NCI-H526 (cell line): ENCODE results near the gene COL12A1.

ENCODE experiments used
- DNase-seq, 2 experiments: peaks; one replicate each; lab custom pipeline; 2025; lab: John Stamatoyannopoulos, UW

Gene COL12A1

GRCh38 chr6:75098709-75099108 lies 107.1 kb downstream of the COL12A1 start:
- DNase-seq = no peak

DNA sequence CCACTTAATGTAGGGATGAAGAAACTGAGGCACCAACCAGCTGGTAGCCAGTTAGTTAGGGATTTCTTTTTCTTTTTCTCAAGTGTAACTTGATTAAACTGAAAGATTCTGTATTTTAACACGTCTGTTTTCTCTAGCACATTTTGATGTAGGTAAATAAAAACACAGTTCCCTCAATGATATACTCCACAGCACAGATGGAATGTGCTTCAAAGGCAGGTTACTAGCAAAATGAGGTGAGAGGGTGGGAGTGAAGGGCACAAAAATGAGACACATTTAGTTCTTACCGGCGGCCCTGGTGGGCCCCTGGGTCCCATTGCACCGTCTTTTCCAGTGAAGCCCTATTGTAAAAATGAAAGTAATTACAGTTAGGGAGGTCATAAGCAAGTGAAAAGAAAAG lies 108.9 kb downstream of the COL12A1 start:
- no peak for DNase-seq

DNA sequence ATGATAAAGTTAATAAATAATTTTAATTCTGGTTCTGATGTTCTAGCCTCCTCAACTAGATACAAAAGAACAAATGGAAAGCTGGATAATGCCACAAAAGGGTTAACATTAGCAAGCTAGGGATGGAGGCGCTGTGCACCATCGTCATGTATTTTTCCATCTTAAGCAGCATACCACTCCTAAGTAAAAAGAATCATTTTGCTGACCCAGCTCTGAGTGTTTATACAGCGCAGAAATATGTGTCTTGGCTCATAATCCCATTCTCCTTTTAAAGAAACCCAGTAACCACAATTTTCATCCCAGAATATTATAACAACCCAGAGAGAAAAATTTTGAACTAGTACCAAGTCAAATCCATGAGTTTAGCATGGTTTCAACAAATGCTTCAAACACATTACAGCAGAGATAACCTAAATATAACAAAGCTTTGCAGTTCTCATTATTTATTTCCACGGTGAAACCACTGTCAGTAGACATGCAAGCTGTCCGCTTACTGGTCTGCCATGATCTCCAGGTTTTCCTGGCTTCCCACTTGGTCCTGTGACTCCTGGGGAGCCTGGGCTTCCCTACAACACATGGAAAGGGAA lies 111.1 kb downstream of the COL12A1 start:
- DNase-seq = no peak

DNA sequence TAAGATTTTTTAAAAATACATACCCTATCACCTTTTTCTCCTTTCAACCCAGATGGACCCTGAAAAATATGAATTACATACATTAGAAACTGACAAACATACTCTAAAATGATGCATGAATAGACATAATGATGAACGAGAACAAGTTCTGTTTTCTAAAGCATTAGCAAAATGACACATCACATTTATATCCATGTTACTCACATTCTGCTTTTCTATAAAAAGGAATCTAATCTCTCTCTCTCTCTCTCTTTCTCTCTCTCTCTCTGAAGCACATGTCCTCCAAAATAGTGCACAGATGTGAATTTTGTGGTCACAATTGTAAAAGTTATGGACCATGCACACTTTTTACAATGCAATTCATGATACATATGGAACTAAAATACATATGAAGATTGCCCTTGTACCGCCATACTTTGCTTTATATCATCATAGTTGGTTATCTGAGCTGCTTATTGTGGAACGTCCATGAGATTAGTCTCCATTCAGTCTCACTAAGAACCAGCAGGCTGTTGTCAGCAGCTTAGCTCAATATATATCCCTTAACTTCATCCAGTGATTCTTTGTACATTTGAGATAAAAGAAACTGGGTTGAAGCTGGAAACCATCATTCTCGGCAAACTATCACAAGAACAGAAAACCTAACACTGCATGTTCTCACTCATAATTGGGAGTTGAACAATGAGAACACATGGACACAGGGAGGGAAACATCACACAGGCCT lies 114.2 kb downstream of the COL12A1 start:
- DNase-seq = no peak

DNA sequence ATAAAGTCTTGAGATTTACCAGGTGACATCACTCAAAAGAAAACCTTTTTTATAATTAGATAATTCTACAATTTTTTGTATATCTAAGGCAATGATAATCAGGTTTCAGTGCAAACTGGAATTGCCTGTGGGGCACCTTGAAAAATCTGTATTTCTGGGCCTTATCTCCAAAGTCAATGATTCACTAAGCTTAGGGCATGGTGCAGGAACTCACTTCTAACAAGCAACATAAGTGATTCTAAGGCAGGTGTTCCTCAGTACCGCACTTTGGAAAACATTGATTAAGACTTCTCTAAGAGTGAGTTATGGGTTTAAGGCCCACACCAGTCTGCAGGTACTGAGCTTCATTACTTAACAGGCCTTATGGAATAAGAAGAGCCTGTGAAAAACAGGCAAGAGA lies 115.3 kb downstream of the COL12A1 start:
- no peak for DNase-seq

- DNase-seq = no peak
Observed at GRCh38 chr6:75089921-75090320, 115.9 kb downstream of the COL12A1 start.

DNA sequence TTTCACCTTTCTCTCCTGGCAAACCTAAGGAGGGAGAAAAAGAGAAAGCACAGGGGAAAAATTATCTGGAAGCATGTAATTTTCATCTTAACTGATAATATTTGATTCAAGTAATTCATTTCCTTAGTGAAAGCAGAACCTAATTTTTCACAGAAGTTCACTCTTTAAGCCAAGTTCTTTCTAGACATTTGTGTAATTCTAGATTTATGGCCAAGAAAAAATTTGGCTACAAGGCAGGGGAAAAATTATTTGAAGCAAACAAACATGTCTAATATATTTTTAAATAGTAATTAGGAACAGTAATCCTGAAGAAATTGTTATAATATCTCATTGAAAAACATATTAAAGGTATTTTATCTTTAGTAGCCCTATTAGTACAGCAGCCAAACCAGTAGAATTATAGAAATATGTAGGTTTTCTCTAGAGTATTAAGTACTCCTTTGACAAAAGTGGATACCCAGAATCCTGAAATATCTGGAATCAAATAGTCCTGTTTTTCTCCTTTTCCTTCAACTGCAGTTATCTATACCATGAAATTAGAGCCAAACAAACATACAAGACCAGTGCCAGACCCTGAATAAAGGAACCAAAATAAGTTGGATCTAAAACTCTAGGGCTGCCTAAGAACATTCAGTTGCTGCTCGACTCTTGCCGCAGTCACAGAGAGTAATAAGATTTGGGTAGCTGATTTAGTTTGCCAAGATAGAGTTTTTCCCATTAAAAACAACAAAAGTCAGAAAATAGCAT lies 116.5 kb downstream of the COL12A1 start:
- no peak for DNase-seq

DNA sequence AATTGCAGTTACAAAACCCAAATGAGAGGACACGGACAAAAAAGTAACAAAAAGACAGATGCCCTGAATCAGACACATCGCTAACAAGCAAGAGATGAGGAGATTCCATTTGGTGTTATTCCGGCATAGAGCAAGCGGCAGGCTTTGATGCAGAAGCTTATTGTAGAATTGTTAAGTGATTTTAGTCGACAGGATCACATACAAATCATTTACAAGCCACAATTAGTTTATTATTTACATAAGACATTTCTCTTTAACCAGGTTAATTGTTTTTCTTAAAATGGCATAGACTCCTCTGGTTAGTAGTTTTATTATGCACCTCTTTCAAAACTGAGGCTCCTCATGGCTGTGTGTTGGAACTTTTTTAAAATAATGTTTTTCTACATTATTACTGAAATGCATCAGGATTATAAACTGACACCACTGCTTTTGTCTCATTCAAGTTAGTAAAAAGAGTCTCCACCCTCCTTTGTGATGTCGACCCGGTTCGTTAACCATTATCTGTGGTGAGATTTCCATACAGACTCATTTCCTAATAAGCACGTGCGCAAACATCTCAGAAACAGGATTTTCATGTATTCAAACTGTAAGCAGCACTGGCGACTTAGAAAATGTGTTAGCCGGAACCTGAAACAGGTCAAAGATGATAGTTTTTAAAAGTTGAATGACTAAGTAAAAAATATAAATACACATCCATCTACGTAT lies 119.8 kb downstream of the COL12A1 start:
- peak; percentile 85 to 87 for DNase-seq

GRCh38 chr6:75084872-75085381 lies 120.9 kb downstream of the COL12A1 start:
- peak; percentile 41 to 81 for DNase-seq

DNA sequence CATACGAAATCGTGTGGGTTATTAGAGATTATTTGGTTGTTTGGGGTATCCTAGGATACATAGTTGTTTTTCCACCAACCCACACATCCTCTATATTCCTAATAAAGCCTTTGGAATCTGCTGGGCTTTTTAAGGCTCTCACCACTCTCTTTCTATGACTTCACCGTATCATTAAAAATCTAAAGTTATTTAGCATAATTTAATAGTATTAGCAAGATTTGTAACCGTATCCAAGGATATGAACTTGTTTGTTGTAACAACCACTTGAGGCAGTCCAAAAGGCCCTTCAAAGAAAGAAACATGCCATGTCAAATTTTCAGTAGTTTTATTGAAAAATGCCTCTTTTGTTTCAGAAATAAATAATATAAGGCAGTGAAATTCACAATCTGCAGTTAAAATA lies 121.8 kb downstream of the COL12A1 start:
- DNase-seq = no peak

DNA sequence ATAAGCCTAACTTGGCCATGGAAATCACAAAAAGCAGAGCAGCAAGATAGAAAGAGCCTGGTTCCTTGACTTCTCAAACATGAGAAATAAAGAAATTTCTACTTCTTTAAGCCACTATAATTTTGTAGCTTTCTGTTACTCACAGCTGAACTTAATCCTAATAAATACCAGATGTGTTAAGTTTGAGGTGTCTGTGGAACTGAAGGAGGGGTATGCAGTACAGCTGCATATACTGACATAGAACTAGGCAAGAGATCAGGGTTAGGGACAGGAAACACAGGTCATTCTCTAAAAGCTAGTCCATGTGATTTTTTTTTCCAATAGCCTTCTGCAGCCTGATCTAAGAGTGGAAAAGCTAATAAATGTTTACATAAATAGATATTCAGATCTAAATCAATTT lies 123.9 kb downstream of the COL12A1 start:
- DNase-seq = no peak

GRCh38 chr6:75081047-75081446 lies 124.8 kb downstream of the COL12A1 start:
- DNase-seq = no peak

- DNase-seq = no peak
Observed at GRCh38 chr6:75079589-75079988, 126.3 kb downstream of the COL12A1 start.

DNA sequence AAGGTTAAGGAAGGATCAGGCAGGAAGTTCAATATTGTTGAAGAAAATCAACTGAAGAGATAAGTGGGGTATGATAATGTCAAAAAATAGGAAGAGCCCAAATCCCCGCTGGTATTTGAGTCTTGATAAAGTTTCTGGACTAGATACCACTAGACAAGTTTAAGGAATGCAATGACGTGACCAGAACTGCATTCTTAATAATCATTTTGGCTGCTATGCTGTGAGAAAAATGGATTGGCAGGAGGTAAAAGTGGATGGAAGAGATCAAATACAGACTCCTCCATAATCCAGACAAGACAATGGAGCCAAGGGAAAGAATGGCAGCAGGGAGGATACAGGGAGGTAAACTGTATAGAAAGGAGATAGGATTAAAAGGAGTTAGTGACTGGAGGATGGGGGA lies 128.2 kb downstream of the COL12A1 start:
- no peak for DNase-seq

DNA sequence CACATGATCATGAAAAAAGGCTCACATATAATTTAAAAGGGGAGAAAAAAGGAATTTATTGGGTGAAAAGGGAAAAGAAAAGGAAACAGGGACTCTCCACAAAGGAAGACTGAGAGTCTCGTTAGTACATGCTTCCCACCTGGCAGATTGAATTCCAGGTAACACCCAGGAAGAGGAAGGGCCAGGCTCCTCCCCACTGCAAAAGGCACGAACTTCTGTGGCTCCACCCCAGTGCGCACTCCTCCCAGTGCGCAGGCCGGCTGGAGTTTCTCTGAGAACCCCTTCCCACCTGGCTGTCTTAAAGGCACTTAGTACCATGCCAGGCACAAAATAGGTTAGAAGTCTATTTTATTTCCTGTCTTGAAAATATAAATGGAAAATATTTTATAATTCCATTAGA lies 129.8 kb downstream of the COL12A1 start:
- no peak for DNase-seq

DNA sequence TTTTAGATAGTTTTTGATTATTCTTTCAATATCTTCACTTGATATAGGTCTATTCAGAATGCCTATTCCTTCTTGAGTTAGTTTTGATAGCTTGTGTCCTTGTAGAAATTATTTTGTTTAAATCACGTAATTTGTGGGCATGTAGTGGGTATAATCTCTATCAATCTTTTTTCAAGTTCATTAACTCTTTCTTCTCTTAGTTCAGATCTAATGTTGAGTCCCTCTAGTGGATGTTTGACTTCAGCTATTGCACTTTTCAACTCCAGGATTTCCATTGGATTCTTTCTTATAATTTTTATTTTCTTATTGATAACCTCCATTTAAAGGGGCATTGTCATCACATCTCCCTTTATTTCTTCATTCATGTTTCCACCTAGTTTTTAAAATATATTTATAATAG lies 135.6 kb downstream of the COL12A1 start:
- DNase-seq = no peak

- DNase-seq = peak; percentile 10 to 32
Observed at GRCh38 chr6:75065523-75065922, 140.3 kb downstream of the COL12A1 start.

DNA sequence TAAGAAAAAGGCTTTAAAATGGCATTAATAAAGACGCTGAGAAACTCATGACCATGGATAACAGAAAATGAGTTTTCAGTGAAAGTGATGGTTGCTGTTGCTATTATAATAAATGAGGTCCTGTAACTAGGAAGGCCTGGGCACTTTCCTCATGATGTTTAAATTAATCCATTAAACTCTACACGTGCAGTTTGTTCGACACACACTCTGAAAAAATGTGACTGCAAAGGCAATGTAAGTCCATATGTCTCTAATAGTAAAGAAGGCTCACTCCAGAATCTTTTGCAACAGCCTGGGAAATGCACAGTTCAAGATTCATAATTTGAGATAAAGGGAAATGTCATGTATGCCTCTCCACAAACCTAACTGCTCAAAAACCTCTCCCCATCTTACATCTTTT lies 153.4 kb downstream of the COL12A1 start:
- DNase-seq = no peak

DNA sequence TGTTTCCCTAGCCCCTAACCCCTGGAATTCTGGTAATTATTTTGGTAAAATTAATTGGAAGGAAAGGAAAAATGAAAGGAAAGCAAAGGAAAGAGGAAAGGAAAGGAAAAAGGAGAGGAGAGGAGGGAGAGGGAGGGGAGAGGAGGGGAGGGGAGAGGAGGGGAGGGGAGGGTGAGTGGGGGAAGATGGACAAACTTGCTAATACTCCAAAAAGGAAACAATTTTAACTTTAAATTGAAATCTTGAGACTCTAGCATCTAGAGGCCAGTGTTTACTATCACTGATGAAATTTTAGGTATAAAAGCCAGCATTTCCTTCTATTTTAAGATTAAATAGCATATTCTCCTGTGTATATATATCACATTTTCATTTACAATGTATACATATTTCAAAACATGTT lies 156.5 kb downstream of the COL12A1 start:
- no peak for DNase-seq

DNA sequence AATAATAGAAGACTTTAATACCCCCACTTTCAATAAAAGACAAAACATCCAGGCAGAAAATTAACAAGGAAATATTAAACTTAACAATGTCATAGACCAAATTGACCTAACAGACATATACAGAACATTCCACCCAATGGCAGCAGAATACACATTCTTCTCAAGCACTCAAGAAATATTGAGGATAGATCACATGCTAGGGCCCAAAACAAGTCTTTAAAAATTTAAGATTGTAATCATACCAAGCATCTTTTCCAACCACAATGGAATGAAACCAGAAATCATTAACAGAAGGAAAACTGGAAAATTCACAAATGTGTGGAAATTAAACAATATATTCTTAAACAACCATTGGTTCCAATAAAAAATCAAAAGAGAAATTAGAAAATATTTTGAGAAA lies 161.0 kb downstream of the COL12A1 start:
- DNase-seq = no peak

- DNase-seq = no peak
Observed at GRCh38 chr6:75041381-75041780, 164.5 kb downstream of the COL12A1 start.
